ENCODE results near the gene AFF3. TPM values are rescaled to one million over a fixed set of nuclear protein-coding genes. Genes with fewer than 3 reads are reported as not detected.
"Not testable (repeated sequence)": the region's sequence is repeated elsewhere in the genome, so short reads cannot be mapped to it uniquely, and the experiment has no call there.

AFF3 gene
- total RNA-seq, 2 experiments from 2014 or later: 5.6 TPM

- intact Hi-C loops (cut with DNase I, micrococcal nuclease): no loop called here
- no peak overlapping the region for H3K4me3 Mint-ChIP-seq
- no peak for DNase-seq
- no peaks in the 10 kb centered on the region for H3K36me3 Mint-ChIP-seq (ENCODE audit: low read depth)
- peak overlapping the region; percentile 30 for H3K27ac Mint-ChIP-seq
- no peaks in the 10 kb centered on the region for H3K9me3 Mint-ChIP-seq (ENCODE audit: low read depth)
- peaks cover 3% of the 10 kb centered on the region for H3K27me3 Mint-ChIP-seq
- ChIA-PET CTCF (no interaction called here), POLR2A (no interaction called here)
- ATAC-seq: peak; percentile 39
- H3K4me1 Mint-ChIP-seq: peaks cover 18% of the 10 kb centered on the region
Measured at GRCh38 chr2:99504844-99505584, 637.4 kb downstream of the AFF3 start.

- H3K36me3 Mint-ChIP-seq (ENCODE audit: low read depth); H3K27me3 Mint-ChIP-seq; POLR2A ChIA-PET; H3K4me3 Mint-ChIP-seq; H3K9me3 Mint-ChIP-seq (ENCODE audit: low read depth); intact Hi-C loops (cut with DNase I, micrococcal nuclease): not testable (repeated sequence)
- Mint-ChIP-seq H3K27ac (peak overlapping the region; percentile 39), H3K4me1 (peaks cover 18% of the 10 kb centered on the region)
- ATAC-seq (peak; percentile 39), DNase-seq (peak; percentile 29)
- CTCF ChIA-PET: interaction anchor here (0.7 kb wide), 1 partner anchor 1642 kb away, joined by 3 read pairs; no protein-coding TSS in a partner anchor
Measured at GRCh38 chr2:99503662-99504416, 638.6 kb downstream of the AFF3 start.

GRCh38 chr2:99496021-99496420 is 646.4 kb downstream of the AFF3 start:
- CTCF ChIA-PET: interaction anchor here (0.6 kb wide), 1 partner anchor 30 kb away, joined by 3 read pairs; no protein-coding TSS in a partner anchor
- Mint-ChIP-seq H3K4me1 (peaks cover 20% of the 10 kb centered on the region), H3K27me3 (peaks cover 12% of the 10 kb centered on the region), H3K36me3 (ENCODE audit: low read depth) (no peaks in the 10 kb centered on the region), H3K27ac (no peak overlapping the region), H3K4me3 (no peak overlapping the region), H3K9me3 (ENCODE audit: low read depth) (no peaks in the 10 kb centered on the region)
- no peak for DNase-seq
- POLR2A ChIA-PET: no interaction called here
- intact Hi-C loops (cut with DNase I, micrococcal nuclease): no loop called here
- no peak for ATAC-seq

Other genes with a start within 250 kb of the AFF3 start
- under 1 TPM; 0.02 to 0.04 TPM for gene LONRF2, start 179.9 kb upstream of the AFF3 start, total RNA-seq

All from activated CD4-positive, alpha-beta T cell treated with anti-CD3 and anti-CD28 coated beads for 36 hours (primary cell).